Measurements from ENCODE around the gene FALEC. TPM values are rescaled to one million over a fixed set of nuclear protein-coding genes. Genes with fewer than 3 reads are reported as not detected.

Gene FALEC
- total and polyA plus RNA-seq, 9 of the 15 experiments (the other 6 are each of a cell fraction or from before 2014, with no cell fraction given): 0.15 to 1.8 (median 0.53) TPM; not detected in 5

- TF ChIP-seq ZBTB9 (CRISPR knock-in tag; IDR thresholded peaks at IDR 0.05): no peak
- TF ChIP-seq CHD1 (IDR thresholded peaks at IDR 0.05; ENCODE audit: low read length): peak; percentile 20
- no peak for TF ChIP-seq ZNF184 (CRISPR knock-in tag; IDR thresholded peaks at IDR 0.05)
- no peak for TF ChIP-seq IRF9 (tag; IDR thresholded peaks at IDR 0.05)
- TF ChIP-seq ZNF282 (CRISPR knock-in tag; IDR thresholded peaks at IDR 0.05): no peak
- no peak for TF ChIP-seq PCBP2 (IDR thresholded peaks at IDR 0.05; ENCODE audit: low read depth, low read length, poor library complexity, severe bottlenecking)
- TF ChIP-seq ETV1 (tag; conservative IDR thresholded peaks at IDR 0.05; ENCODE audit: low read depth): no peak; the same call in 1 of the 2 replicates
- 0 out of 2 replicates have a peak, but pooled peaks have one; percentile 39 for TF ChIP-seq SMARCE1 (IDR thresholded peaks at IDR 0.05)
- TF ChIP-seq ZNF778 (CRISPR knock-in tag; IDR thresholded peaks at IDR 0.05): no peak
- TF ChIP-seq SIN3A (IDR thresholded peaks at IDR 0.05; ENCODE audit: borderline replicate concordance in 2 of 2, control insufficient read depth in 1 of 2, low read depth in 2 of 2, low read length in 2 of 2): peak in 1 of 2 experiments; percentile 11; a peak in 2 of 4 replicates
- TF ChIP-seq MAFF (IDR thresholded peaks at IDR 0.05; ENCODE audit: low read length): no peak
- no peak for TF ChIP-seq MECOM (CRISPR knock-in tag; IDR thresholded peaks at IDR 0.05)
- TF ChIP-seq SRSF1 (IDR thresholded peaks at IDR 0.05; ENCODE audit: low read depth, low read length): no peak
- TF ChIP-seq ETS2 (tag; IDR thresholded peaks at IDR 0.05; ENCODE audit: borderline replicate concordance, poor library complexity, severe bottlenecking): no peak
- no peak; the same call in 1 of the 2 replicates for TF ChIP-seq THRAP3 (IDR thresholded peaks at IDR 0.05; ENCODE audit: borderline replicate concordance)
- TF ChIP-seq LARP7 (IDR thresholded peaks at IDR 0.05): no peak
- TF ChIP-seq NONO (IDR thresholded peaks at IDR 0.05; ENCODE audit: low read depth in 2 of 2, low read length in 1 of 2): no peak
- no peak for TF ChIP-seq ZC3H4 (CRISPR knock-in tag; IDR thresholded peaks at IDR 0.05; ENCODE audit: borderline replicate concordance)
- TF ChIP-seq ESRRB (CRISPR knock-in tag; IDR thresholded peaks at IDR 0.05; ENCODE audit: borderline replicate concordance): no peak
- TF ChIP-seq FOXK2 (conservative IDR thresholded peaks at IDR 0.05 in 1 of 2, IDR thresholded peaks at IDR 0.05 in 1 of 2; ENCODE audit: low read depth in 2 of 2): no peak
- TF ChIP-seq TAF9B (IDR thresholded peaks at IDR 0.05; ENCODE audit: partially characterized antibody): no peak
- TF ChIP-seq ZNF41 (CRISPR knock-in tag; conservative IDR thresholded peaks at IDR 0.05): no peak
- no peak for TF ChIP-seq ZNF77 (CRISPR knock-in tag; IDR thresholded peaks at IDR 0.05)
- TF ChIP-seq, protein P1, sequence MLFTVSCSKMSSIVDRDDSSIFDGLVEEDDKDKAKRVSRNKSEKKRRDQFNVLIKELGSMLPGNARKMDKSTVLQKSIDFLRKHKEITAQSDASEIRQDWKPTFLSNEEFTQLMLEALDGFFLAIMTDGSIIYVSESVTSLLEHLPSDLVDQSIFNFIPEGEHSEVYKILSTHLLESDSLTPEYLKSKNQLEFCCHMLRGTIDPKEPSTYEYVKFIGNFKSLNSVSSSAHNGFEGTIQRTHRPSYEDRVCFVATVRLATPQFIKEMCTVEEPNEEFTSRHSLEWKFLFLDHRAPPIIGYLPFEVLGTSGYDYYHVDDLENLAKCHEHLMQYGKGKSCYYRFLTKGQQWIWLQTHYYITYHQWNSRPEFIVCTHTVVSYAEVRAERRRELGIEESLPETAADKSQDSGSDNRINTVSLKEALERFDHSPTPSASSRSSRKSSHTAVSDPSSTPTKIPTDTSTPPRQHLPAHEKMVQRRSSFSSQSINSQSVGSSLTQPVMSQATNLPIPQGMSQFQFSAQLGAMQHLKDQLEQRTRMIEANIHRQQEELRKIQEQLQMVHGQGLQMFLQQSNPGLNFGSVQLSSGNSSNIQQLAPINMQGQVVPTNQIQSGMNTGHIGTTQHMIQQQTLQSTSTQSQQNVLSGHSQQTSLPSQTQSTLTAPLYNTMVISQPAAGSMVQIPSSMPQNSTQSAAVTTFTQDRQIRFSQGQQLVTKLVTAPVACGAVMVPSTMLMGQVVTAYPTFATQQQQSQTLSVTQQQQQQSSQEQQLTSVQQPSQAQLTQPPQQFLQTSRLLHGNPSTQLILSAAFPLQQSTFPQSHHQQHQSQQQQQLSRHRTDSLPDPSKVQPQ (CRISPR knock-in tag; IDR thresholded peaks at IDR 0.05; ENCODE audit: borderline replicate concordance): no peak
Observed at GRCh38 chr1:150578272-150579109, 62.9 kb downstream of the FALEC start (continued).

Measured in K562 (cell line).